OCI-M1 (cell line): ENCODE data around the gene HRCT1.

Source experiments
- DNase-seq: peaks from one replicate; lab custom pipeline; 2025; lab: John Stamatoyannopoulos, UW

The HRCT1 gene

DNA sequence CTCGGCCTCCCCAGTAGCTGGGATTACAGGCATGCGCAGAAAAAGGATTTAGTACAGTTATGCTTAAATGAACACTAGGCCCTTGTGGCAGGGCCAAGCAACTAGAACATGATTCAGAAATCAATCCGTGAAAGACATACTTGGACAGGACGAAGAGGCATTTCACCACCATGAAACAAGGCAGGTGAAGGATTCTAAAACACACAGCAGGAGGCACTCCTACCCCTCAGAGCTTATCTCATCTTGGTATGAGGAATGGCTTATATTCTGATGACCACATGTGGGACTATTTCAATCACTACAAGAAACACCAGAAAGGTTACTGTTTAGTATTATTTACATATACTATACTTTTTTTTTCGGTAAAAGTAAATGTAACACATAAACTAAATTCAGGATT is 36.3 kb downstream of the HRCT1 start:
- no peak for DNase-seq

DNA sequence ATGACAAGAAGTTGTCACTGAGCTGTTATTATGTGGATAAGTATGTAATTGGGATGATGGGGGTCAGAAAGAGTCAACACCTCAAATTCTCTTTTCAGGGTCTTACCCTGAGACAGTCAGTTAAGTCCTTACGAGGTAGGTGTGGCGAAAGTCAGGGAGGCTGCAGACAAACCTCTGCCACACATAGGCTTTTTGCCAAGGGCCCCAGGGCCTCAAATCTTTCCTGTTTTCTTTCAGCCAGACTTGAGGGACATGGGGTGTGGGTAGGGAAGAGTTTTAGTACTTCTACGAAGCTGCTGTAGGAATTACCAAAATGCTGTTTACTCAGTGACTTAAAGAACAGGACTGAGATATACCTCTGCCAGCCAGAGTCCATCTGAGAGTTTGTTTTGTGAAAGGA is 38.2 kb downstream of the HRCT1 start:
- DNase-seq = no peak

GRCh38 chr9:35944841-35945240 is 38.8 kb downstream of the HRCT1 start:
- DNase-seq = peak; percentile 41

DNA sequence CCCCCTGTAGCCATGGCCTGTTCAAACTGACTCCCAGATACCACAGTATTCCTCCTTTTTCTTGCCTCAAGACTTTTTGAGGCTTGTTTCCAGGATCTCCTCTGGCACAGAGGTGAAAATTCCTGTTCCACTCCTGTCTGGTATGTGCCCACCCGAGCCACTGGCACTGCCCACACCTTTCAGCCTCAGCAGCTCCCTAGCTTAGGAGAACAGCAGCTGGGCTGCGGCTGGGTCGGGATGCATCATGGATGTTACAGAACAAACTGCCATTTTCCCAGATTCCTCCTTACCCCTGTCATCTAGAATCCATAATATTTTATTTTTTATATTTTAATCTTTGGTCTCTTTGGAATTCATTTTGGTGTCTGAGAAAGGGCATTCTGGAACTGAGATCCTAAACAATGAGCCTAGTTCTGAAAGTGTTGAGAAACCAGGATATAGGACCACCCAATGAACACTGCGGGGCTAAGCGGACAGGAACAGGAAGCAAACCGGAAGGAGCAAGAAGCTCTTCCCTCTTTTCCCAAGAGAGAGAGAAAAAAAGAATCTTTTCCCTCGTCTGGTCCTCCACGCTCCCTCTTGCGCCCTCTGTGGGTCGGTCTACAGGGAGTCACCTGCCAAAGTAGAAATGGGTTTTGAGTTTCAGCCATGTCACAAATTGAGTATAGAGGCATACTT is 39.5 kb downstream of the HRCT1 start:
- DNase-seq = peak; percentile 95

- no peak for DNase-seq
Measured at GRCh38 chr9:35948451-35948850, 42.4 kb downstream of the HRCT1 start.

GRCh38 chr9:35948901-35949318 is 42.9 kb downstream of the HRCT1 start:
- DNase-seq = no peak

DNA sequence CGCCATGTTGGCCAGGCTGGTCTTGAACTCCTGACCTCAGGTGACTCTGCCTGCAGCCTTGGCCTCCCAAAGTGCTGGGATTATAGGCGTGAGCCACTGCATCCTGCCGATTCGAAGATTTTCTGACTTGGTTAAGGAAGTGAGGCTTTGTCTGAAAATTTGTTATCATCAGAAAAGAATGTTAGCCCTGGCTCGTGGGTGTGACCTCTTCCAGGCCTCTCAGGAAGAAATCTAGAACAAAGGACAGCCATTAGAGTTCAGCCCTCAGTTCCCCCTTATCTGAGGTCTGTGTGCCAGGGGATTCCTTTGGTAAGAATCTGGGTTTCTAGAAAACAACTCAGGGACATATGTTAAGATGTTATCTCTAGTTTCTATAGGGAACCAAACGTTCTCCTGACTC is 45.7 kb downstream of the HRCT1 start:
- no peak for DNase-seq

DNA sequence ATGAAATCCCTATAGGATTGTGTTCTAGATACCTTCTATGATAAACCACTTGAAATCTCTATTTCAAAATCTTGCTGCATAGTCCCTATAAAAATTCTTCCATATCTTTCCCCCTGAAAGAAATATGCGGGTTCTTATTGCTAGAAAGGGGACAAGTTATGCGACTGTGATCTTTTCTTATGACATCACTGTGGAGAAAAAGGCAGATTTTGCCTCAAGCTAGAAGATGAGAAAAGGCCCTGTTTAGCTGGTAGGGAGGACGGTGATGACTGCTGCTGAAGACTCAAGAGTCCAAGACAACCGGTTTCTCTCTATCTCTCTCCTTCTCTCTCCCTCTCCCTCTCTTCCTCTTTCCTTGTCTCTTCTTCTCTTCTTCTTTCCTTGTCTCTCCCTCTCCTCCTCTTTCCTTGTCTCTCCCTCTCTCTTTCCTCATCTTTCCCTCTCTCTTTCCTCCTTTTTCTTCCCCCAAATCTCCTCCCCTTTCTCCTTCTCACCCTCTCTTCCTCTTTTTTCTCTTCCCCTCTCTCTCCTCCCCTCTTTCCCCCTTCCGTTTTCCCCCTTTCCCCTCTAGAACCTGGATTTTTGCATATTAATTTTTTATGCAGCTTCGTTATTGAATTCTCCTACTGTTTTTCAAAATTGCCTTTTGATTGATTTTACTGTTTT is 46.7 kb downstream of the HRCT1 start:
- no peak for DNase-seq

DNA sequence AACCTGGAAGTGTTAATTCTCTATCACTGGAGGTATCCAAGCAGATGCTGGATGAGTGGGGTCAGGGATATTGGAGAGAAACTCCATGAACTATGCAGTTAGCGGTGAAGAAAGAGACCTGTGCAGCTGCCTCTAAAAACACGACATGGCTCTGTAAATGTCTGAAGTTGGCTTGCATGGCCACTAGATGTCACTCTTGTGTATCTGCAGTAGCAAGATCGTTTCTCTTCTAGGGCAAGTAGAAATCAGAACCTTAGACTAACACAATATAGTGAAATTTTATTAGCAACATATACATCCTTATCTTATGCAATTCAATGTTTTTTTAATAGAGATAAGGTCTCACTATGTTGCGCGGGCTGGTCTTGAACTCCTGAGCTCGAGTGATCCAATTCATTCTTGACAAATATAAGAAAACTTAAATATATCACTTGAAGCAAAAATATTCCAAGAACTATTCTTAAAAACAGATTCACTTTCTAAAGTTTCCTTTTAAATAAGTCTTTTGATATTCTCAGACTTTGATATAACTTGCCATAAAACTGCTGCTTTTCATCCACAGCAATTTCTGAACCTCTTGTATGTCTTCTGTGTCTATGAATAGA is 49.0 kb downstream of the HRCT1 start:
- peak; percentile 84 for DNase-seq

- no peak for DNase-seq
Measured at GRCh38 chr9:35956651-35957050, 50.6 kb downstream of the HRCT1 start.
